Aorta (tissue), 5 donors: ENCODE data around the gene RFFL. TPM values are rescaled to one million over a fixed set of nuclear protein-coding genes. Genes with fewer than 3 reads are reported as not detected.

Experiments
- ATAC-seq: fragments of 200-7000 bp; cut with Tn5 transposase; one replicate; pipeline ENCODE4 v1.9.1; 2022; ENCODE audit warnings: moderate library complexity; ENCODE audit not compliant: low FRiP score
- DNase-seq, 2 donors: peaks; one replicate each; pipeline ENCODE4 v3.0.0-alpha.2; 2020
- H3K27ac ChIP-seq, 2 donors: one replicate each; pipeline ENCODE4 v1.5.1; 2013; ENCODE audit warnings: low read length in 2 of 2, mild to moderate bottlenecking in 2 of 2, moderate library complexity in 2 of 2, control low read depth in 1 of 2, inconsistent platforms in 1 of 2, low read depth in 1 of 2
- H3K27me3 ChIP-seq, 2 donors: one replicate each; pipeline ENCODE4 v1.6.1; 2013; ENCODE audit warnings: control low read depth in 1 of 2, low read length in 1 of 2, mild to moderate bottlenecking in 1 of 2, moderate library complexity in 1 of 2; ENCODE audit not compliant: insufficient read depth in 2 of 2, control insufficient read depth in 1 of 2
- H3K36me3 ChIP-seq, 2 donors: one replicate each; pipeline ENCODE4 v1.6.1; 2013; ENCODE audit warnings: control low read depth in 1 of 2, low read length in 1 of 2, mild to moderate bottlenecking in 1 of 2; ENCODE audit not compliant: insufficient read depth in 2 of 2, control insufficient read depth in 1 of 2
- H3K4me1 ChIP-seq, 2 donors: one replicate each; pipeline ENCODE4 v1.6.1; 2013; ENCODE audit warnings: low read length in 2 of 2, control low read depth in 1 of 2, mild to moderate bottlenecking in 1 of 2, moderate library complexity in 1 of 2; ENCODE audit not compliant: insufficient read depth in 2 of 2, control insufficient read depth in 1 of 2
- H3K4me3 ChIP-seq, 2 donors: one replicate each; pipeline ENCODE4 v1.5.1; 2013; ENCODE audit warnings: low read length in 2 of 2, control low read depth in 1 of 2, mild to moderate bottlenecking in 1 of 2
- H3K9me3 ChIP-seq: one replicate; pipeline ENCODE4 v1.6.1; 2013; ENCODE audit warnings: mild to moderate bottlenecking, low read length; ENCODE audit not compliant: control insufficient read depth
- WGBS, 2 donors: extraction: QIAGEN DNeasy Blood & Tissue Kit; methylation state at CpG; one replicate each; pipeline ENCODE4 v1.1.7; 2013; 5-methylcytosine and 5-hydroxymethylcytosine counted together
- intact Hi-C, 2 donors: fragments of 100-400 bp; cut with DNase I; formaldehyde crosslinking; loops; one replicate each; pipeline versions ENCODE4 v1.14.2 to v1.15.0; 2022
- polyA plus RNA-seq, 2 donors: library from polyadenylated mRNA; stranded (reverse); fragments of 200-250 nt; gene quantifications; one replicate each; pipeline ENCODE4 v1.2.3, GENCODE V29; 2013
- total RNA-seq, 2 donors: library from RNA; stranded (reverse); fragmentation: NEBNext Ultra II Directional; extraction: Animal tissue kit (Norgen Biotek cat#: 25700); gene quantifications; one replicate each; pipeline ENCODE4 v1.2.1, GENCODE V29; 2021
- donor health status: healthy with polysubstance abuse.
- donor health status: Bipolar disorder and iron deficiency.
- donor health status: DM: no; HTN: no; CAD: no.
- donor health status: DM: no; HTN: no; CAD: no.
- donor health status: DM: yes; HTN: yes; CAD: no.

Gene RFFL
- total and polyA plus RNA-seq, 4 donors = 11.4 to 25.1 (median 22.2) TPM

GRCh38 chr17:34998205-34998604 lies 65.3 kb downstream of the RFFL start:
- intact Hi-C loops = no loop called here
- H3K9me3 ChIP-seq = no peaks in the 10 kb centered on the region
- WGBS, 2 donors = 72 to 76% methylated on average over 5 of the region's 5 CpGs
- H3K4me3 ChIP-seq = no peak overlapping the region
- DNase-seq (peak; percentile 77 to 83), ATAC-seq (peak; percentile 64)
- H3K36me3 ChIP-seq = peaks cover 3 to 6% of the 10 kb centered on the region in 2 donors
- H3K27me3 ChIP-seq = no peaks in the 10 kb centered on the region
- peak overlapping the region in 1 of 2 donors; percentile 76 for H3K27ac ChIP-seq
- no peaks in the 10 kb centered on the region for H3K4me1 ChIP-seq

GRCh38 chr17:34997355-34997862 lies 66.1 kb downstream of the RFFL start:
- no peaks in the 10 kb centered on the region for H3K9me3 ChIP-seq
- H3K36me3 ChIP-seq = peaks cover 0 to 7% of the 10 kb centered on the region in 2 donors
- peak; percentile 83 for ATAC-seq
- H3K4me1 ChIP-seq = no peaks in the 10 kb centered on the region
- H3K27ac ChIP-seq = peak overlapping the region in 1 of 2 donors; percentile 76
- intact Hi-C loops = no loop called here
- H3K4me3 ChIP-seq = no peak overlapping the region
- WGBS, 2 donors = 24 to 26% methylated on average over 11 of the region's 11 CpGs
- H3K27me3 ChIP-seq = no peaks in the 10 kb centered on the region
- DNase-seq = peak in 1 of 2 donors; percentile 75

- H3K27me3 ChIP-seq = no peaks in the 10 kb centered on the region
- H3K36me3 ChIP-seq = peaks cover 0 to 5% of the 10 kb centered on the region in 2 donors
- DNase-seq (no peak), ATAC-seq (no peak)
- H3K9me3 ChIP-seq = no peaks in the 10 kb centered on the region
- H3K27ac ChIP-seq = peak overlapping the region in 1 of 2 donors; percentile 55
- 80 to 82% methylated on average over 3 of the region's 3 CpGs for WGBS, 2 donors
- intact Hi-C loops = no loop called here
- H3K4me3 ChIP-seq = no peak overlapping the region
- H3K4me1 ChIP-seq = no peaks in the 10 kb centered on the region
These were observed 66.9 kb downstream of the RFFL start for GRCh38 chr17:34996422-34997285.

- intact Hi-C loops = no loop called here
- Histone ChIP-seq H3K9me3 (no peaks in the 10 kb centered on the region), H3K36me3 (peaks cover 5 to 6% of the 10 kb centered on the region in 2 donors), H3K27ac (no peak overlapping the region), H3K4me3 (no peak overlapping the region), H3K4me1 (no peaks in the 10 kb centered on the region), H3K27me3 (no peaks in the 10 kb centered on the region)
- no peak for ATAC-seq
- DNase-seq = no peak
- 69 to 70% methylated on average over 2 of the region's 2 CpGs for WGBS, 2 donors
These were observed 70.5 kb downstream of the RFFL start for GRCh38 chr17:34993031-34993430.

- H3K27ac ChIP-seq = no peak overlapping the region
- peaks cover 5 to 6% of the 10 kb centered on the region in 2 donors for H3K36me3 ChIP-seq
- H3K27me3 ChIP-seq = no peaks in the 10 kb centered on the region
- H3K9me3 ChIP-seq = no peaks in the 10 kb centered on the region
- ATAC-seq (no peak), DNase-seq (no peak)
- 88 to 93% methylated on average over 3 of the region's 3 CpGs for WGBS, 2 donors
- intact Hi-C loops = no loop called here
- H3K4me1 ChIP-seq = no peaks in the 10 kb centered on the region
- no peak overlapping the region for H3K4me3 ChIP-seq
These were observed 71.9 kb downstream of the RFFL start for GRCh38 chr17:34991606-34992005.

GRCh38 chr17:34990921-34991365 lies 72.6 kb downstream of the RFFL start:
- no peaks in the 10 kb centered on the region for H3K4me1 ChIP-seq
- intact Hi-C loops = no loop called here
- no peak overlapping the region for H3K27ac ChIP-seq
- ATAC-seq (no peak), DNase-seq (no peak)
- H3K9me3 ChIP-seq = no peaks in the 10 kb centered on the region
- no peak overlapping the region for H3K4me3 ChIP-seq
- peaks cover 5 to 6% of the 10 kb centered on the region in 2 donors for H3K36me3 ChIP-seq
- no peaks in the 10 kb centered on the region for H3K27me3 ChIP-seq
- 82 to 91% methylated on average over 6 of the region's 6 CpGs for WGBS, 2 donors

- ATAC-seq = no peak
- peaks cover 5 to 6% of the 10 kb centered on the region in 2 donors for H3K36me3 ChIP-seq
- WGBS, 2 donors = 93% methylated on average over 10 of the region's 10 CpGs
These were observed 74.0 kb downstream of the RFFL start for GRCh38 chr17:34989473-34989872.

GRCh38 chr17:34988644-34989043 lies 74.9 kb downstream of the RFFL start:
- ATAC-seq (no peak), DNase-seq (no peak)
- no peaks in the 10 kb centered on the region for H3K4me1 ChIP-seq
- H3K9me3 ChIP-seq = no peaks in the 10 kb centered on the region
- intact Hi-C loops = no loop called here
- peaks cover 5 to 6% of the 10 kb centered on the region in 2 donors for H3K36me3 ChIP-seq
- H3K27ac ChIP-seq = no peak overlapping the region
- 89 to 91% methylated on average over 2 of the region's 2 CpGs for WGBS, 2 donors
- H3K27me3 ChIP-seq = no peaks in the 10 kb centered on the region
- no peak overlapping the region for H3K4me3 ChIP-seq

More at GRCh38 chr17:34989473-34989872, 74.0 kb downstream of the RFFL start:
- H3K27ac ChIP-seq = no peak overlapping the region
- no peak for DNase-seq
- intact Hi-C loops = no loop called here
- H3K4me1 ChIP-seq = no peaks in the 10 kb centered on the region
- no peaks in the 10 kb centered on the region for H3K27me3 ChIP-seq
- H3K4me3 ChIP-seq = no peak overlapping the region
- H3K9me3 ChIP-seq = no peaks in the 10 kb centered on the region

- H3K4me3 ChIP-seq = no peak overlapping the region
- no peak for ATAC-seq
- WGBS, 2 donors = 84 to 89% methylated on average over 2 of the region's 2 CpGs
- intact Hi-C loops = no loop called here
- DNase-seq = no peak
- no peaks in the 10 kb centered on the region for H3K27me3 ChIP-seq
- no peaks in the 10 kb centered on the region for H3K9me3 ChIP-seq
- H3K36me3 ChIP-seq = peaks cover 5% of the 10 kb centered on the region in 2 donors
- no peak overlapping the region for H3K27ac ChIP-seq
- H3K4me1 ChIP-seq = no peaks in the 10 kb centered on the region
These were observed 76.3 kb downstream of the RFFL start for GRCh38 chr17:34987232-34987631.
